PFSK-1 (cell line): ENCODE data around the gene TTLL6.

Source experiments
- POLR2AphosphoS5 ChIP-seq: IDR thresholded peaks from 2 replicates; pipeline ENCODE4 v1.6.1; 2012; ENCODE audit warnings: low read depth, mild to moderate bottlenecking, control low read depth, low read length, moderate library complexity
- REST ChIP-seq, 2 experiments: IDR thresholded peaks; 2 replicates each; pipeline versions ENCODE4 v1.6.1 to v1.8.0; 2011 to 2012; ENCODE audit warnings: low read depth in 2 of 2, low read length in 2 of 2, control low read depth in 1 of 2, inconsistent platforms in 1 of 2, mild to moderate bottlenecking in 1 of 2, moderate library complexity in 1 of 2; ENCODE audit not compliant: insufficient read depth in 1 of 2
- SIN3A ChIP-seq: IDR thresholded peaks from 2 replicates; pipeline ENCODE4 v1.6.1; 2012; ENCODE audit warnings: mild to moderate bottlenecking, low read length, moderate library complexity, borderline replicate concordance; ENCODE audit not compliant: insufficient read depth
- TAF1 ChIP-seq: IDR thresholded peaks from 2 replicates; pipeline ENCODE4 v1.6.1; 2012; ENCODE audit warnings: low read length, control low read depth, borderline replicate concordance; ENCODE audit not compliant: insufficient read depth

GRCh38 chr17:48757524-48757961, 59.5 kb downstream of the TTLL6 start:
- no peak for TF ChIP-seq TAF1
- TF ChIP-seq SIN3A = no peak
- no peak for TF ChIP-seq REST (IDR thresholded peaks at IDR 0.05; ENCODE audit: insufficient read depth in 1 of 2, low read depth in 2 of 2, low read length in 2 of 2)
- no peak for TF ChIP-seq POLR2AphosphoS5
